Upper lobe of right lung (tissue), 1 donor: ENCODE measurements around the gene NCKAP1. TPM values are rescaled to one million over a fixed set of nuclear protein-coding genes. Genes with fewer than 3 reads are reported as not detected.

ENCODE experiments used
- ATAC-seq: fragments of 200-7000 bp; cut with Tn5 transposase; one replicate; pipeline ENCODE4 v1.9.1; 2020; ENCODE audit warnings: mild to moderate bottlenecking, moderate library complexity
- DNase-seq: peaks from one replicate; pipeline ENCODE4 v3.0.0-alpha.2; 2020
- H3K27ac ChIP-seq: fragments of 200-600 bp; one replicate; pipeline ENCODE4 v1.8.0; 2022
- H3K27me3 ChIP-seq: fragments of 200-600 bp; one replicate; pipeline ENCODE4 v1.8.0; 2022; ENCODE audit warnings: mild to moderate bottlenecking
- H3K36me3 ChIP-seq: fragments of 200-600 bp; one replicate; pipeline ENCODE4 v1.8.0; 2022
- H3K4me1 ChIP-seq: fragments of 200-600 bp; one replicate; pipeline ENCODE4 v1.8.0; 2022
- H3K4me3 ChIP-seq: fragments of 200-600 bp; one replicate; pipeline ENCODE4 v1.8.0; 2022; ENCODE audit warnings: mild to moderate bottlenecking
- H3K9me3 ChIP-seq: fragments of 200-600 bp; one replicate; pipeline ENCODE4 v1.8.0; 2022
- CTCF ChIP-seq: fragments of 200-600 bp; IDR thresholded peaks from one replicate; pipeline ENCODE4 v1.8.0; 2022; ENCODE audit warnings: antibody characterized with exemption
- intact Hi-C: fragments of 100-400 bp; cut with DNase I; formaldehyde crosslinking; loops from one replicate; pipeline ENCODE4 v1.11.0; 2022
- total RNA-seq: library from RNA; stranded (reverse); fragmentation: NEBNext Ultra II Directional; extraction: Animal tissue kit (Norgen Biotek cat#: 25700); gene quantifications from one replicate; pipeline ENCODE4 v1.2.1, GENCODE V29; 2021
- donor health status: DM: no; HTN: yes; CAD: no; lungs with severe emphysema.

Gene NCKAP1
- total RNA-seq, 1 donor from 2014 or later: 117 TPM

- no peak for TF ChIP-seq CTCF
- no peak for DNase-seq
- Histone ChIP-seq H3K36me3 (no peaks in the 10 kb centered on the region), H3K4me3 (no peak overlapping the region), H3K27me3 (no peaks in the 10 kb centered on the region), H3K27ac (no peak overlapping the region), H3K9me3 (no peaks in the 10 kb centered on the region), H3K4me1 (peaks cover 8% of the 10 kb centered on the region)
- no peak for ATAC-seq
- intact Hi-C loops: no loop called here
These were observed 10.8 kb downstream of the NCKAP1 start for GRCh38 chr2:183027443-183027842.

- DNase-seq: no peak
- H3K4me3 ChIP-seq: no peak overlapping the region
- peaks cover 3% of the 10 kb centered on the region for H3K4me1 ChIP-seq
- TF ChIP-seq CTCF: no peak
- no peaks in the 10 kb centered on the region for H3K36me3 ChIP-seq
- intact Hi-C loops: no loop called here
- ATAC-seq: no peak
- H3K27me3 ChIP-seq: no peaks in the 10 kb centered on the region
- H3K27ac ChIP-seq: no peak overlapping the region
- H3K9me3 ChIP-seq: no peaks in the 10 kb centered on the region
These were observed 11.8 kb downstream of the NCKAP1 start for GRCh38 chr2:183026424-183026823.

- no peak overlapping the region for H3K4me3 ChIP-seq
- no peak overlapping the region for H3K27ac ChIP-seq
- intact Hi-C loops: no loop called here
- peaks cover 3% of the 10 kb centered on the region for H3K4me1 ChIP-seq
- no peaks in the 10 kb centered on the region for H3K9me3 ChIP-seq
- ATAC-seq (no peak), DNase-seq (no peak)
- H3K36me3 ChIP-seq: no peaks in the 10 kb centered on the region
- no peak for TF ChIP-seq CTCF
- H3K27me3 ChIP-seq: no peaks in the 10 kb centered on the region
These were observed 12.3 kb downstream of the NCKAP1 start for GRCh38 chr2:183025993-183026392.

DNA sequence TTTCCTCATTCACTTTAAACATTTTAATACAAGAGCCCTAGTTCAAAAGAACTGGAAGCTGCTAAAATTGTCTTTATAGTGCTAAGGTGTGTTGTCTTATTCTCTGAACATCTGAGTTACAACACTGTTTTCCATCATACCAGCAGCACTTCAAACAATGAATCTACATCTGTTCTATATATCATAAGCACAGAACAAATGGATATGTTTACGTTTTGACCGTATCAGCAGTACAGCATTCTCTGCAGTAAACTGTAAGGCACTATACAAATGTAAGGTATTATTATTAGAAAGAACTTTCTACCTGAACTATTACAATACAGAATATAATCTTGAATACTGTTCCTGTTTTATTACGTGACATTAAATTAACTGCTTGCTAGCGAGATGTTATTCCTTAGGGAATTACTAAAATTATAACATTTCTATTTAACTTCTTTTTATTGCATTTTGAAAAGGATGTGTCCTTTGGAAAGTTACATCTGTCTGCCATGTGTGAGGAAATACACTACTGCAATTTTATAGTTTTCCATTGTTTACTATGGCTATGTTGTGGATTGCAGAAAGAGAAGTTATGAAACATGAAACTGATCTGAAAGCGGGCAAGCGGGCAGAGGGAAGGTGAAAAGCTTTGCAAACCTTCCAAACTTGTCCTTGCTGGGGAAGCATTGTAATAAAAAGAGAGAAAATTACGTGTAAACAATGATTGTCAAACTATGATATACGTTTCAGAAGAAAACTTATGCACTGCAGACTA lies 13.7 kb downstream of the NCKAP1 start:
- H3K4me1 ChIP-seq: peaks cover 3% of the 10 kb centered on the region
- intact Hi-C loops: no loop called here
- H3K4me3 ChIP-seq: no peak overlapping the region
- DNase-seq (no peak), ATAC-seq (no peak)
- no peaks in the 10 kb centered on the region for H3K9me3 ChIP-seq
- H3K27me3 ChIP-seq: no peaks in the 10 kb centered on the region
- H3K36me3 ChIP-seq: no peaks in the 10 kb centered on the region
- no peak for TF ChIP-seq CTCF
- H3K27ac ChIP-seq: no peak overlapping the region

DNA sequence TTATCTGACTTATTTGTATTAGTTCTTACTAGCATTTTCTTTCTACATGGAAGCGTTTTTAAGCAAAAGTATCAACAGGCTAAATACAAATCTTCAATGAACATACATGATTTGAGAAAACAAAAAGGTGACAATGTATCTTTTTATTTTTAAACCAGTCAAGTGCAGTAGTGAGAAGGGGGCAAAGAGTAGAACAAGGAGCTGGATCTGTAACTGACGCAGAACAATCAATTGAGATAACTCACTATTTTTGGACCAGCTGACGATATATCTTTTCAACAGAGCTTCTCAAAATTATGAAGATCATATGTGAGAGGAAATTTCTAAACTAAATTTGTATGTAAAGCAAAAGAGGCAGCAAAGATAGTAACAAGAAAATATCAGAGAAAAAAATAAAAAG lies 15.5 kb downstream of the NCKAP1 start:
- intact Hi-C loops: no loop called here
- Histone ChIP-seq H3K27me3 (no peaks in the 10 kb centered on the region), H3K4me1 (peaks cover 3% of the 10 kb centered on the region), H3K36me3 (no peaks in the 10 kb centered on the region), H3K4me3 (no peak overlapping the region), H3K9me3 (no peaks in the 10 kb centered on the region), H3K27ac (no peak overlapping the region)
- TF ChIP-seq CTCF: no peak
- no peak for DNase-seq
- no peak for ATAC-seq

DNA sequence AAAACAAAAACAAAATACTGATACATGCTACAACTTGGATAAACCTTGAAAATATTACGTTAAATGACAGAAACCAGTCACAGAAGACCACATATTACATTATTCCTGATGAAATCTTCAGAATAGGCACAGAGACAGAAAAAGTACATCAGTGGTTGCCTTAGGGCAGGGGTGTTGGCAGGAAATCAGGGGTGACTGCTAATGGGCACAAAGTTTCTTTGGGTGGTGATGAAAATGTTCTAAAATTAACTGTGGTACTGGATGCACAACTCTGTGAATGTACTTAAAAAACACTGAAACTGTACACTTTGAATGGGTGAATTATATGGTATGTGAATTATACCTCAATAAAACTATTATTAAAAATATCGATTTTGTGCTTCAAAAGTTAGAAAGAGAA lies 16.6 kb downstream of the NCKAP1 start:
- TF ChIP-seq CTCF: no peak
- intact Hi-C loops: no loop called here
- peaks cover 3% of the 10 kb centered on the region for H3K4me1 ChIP-seq

More for the DNA sequence above, 16.6 kb downstream of the NCKAP1 start:
- H3K36me3 ChIP-seq: no peaks in the 10 kb centered on the region
- H3K27me3 ChIP-seq: no peaks in the 10 kb centered on the region
- no peak overlapping the region for H3K27ac ChIP-seq
- ATAC-seq (no peak), DNase-seq (no peak)
- H3K4me3 ChIP-seq: no peak overlapping the region
- no peaks in the 10 kb centered on the region for H3K9me3 ChIP-seq
